ENCODE data around the gene ADIPOQ.
"Not testable (repeated sequence)": the region's sequence is repeated elsewhere in the genome, so short reads cannot be mapped to it uniquely, and the experiment has no call there.

Gene ADIPOQ

GRCh38 chr3:186873796-186874195 lies 31.3 kb downstream of the ADIPOQ start:
- DNase-seq = not testable (repeated sequence)

GRCh38 chr3:186874216-186874615 lies 31.7 kb downstream of the ADIPOQ start:
- DNase-seq = not testable (repeated sequence)

GRCh38 chr3:186874841-186875240 lies 32.3 kb downstream of the ADIPOQ start:
- DNase-seq = not testable (repeated sequence)

- no peak for DNase-seq
Observed at GRCh38 chr3:186875708-186876107, 33.2 kb downstream of the ADIPOQ start.

GRCh38 chr3:186879781-186880180 lies 37.3 kb downstream of the ADIPOQ start:
- no peak for DNase-seq

- DNase-seq = no peak
Observed at GRCh38 chr3:186880406-186880805, 37.9 kb downstream of the ADIPOQ start.

GRCh38 chr3:186882150-186882524 lies 39.6 kb downstream of the ADIPOQ start:
- DNase-seq = no peak

GRCh38 chr3:186882881-186883685 lies 40.6 kb downstream of the ADIPOQ start:
- no peak for DNase-seq

- DNase-seq = no peak
Observed at GRCh38 chr3:186883686-186884058, 41.2 kb downstream of the ADIPOQ start.

GRCh38 chr3:186884868-186885267 lies 42.4 kb downstream of the ADIPOQ start:
- DNase-seq = not testable (repeated sequence)

GRCh38 chr3:186886202-186886981 lies 43.9 kb downstream of the ADIPOQ start:
- no peak for DNase-seq

GRCh38 chr3:186887507-186887938 lies 45.0 kb downstream of the ADIPOQ start:
- DNase-seq = not testable (repeated sequence)

- peak; percentile 5 for DNase-seq
Observed at GRCh38 chr3:186888569-186888968, 46.1 kb downstream of the ADIPOQ start.

- DNase-seq = not testable (repeated sequence)
Observed at GRCh38 chr3:186889698-186890097, 47.2 kb downstream of the ADIPOQ start.

GRCh38 chr3:186890911-186891310 lies 48.4 kb downstream of the ADIPOQ start:
- DNase-seq = no peak

- DNase-seq = not testable (repeated sequence)
Observed at GRCh38 chr3:186893071-186893470, 50.6 kb downstream of the ADIPOQ start.

- DNase-seq = no peak
Observed at GRCh38 chr3:186895406-186895805, 52.9 kb downstream of the ADIPOQ start.

- DNase-seq = no peak
Observed at GRCh38 chr3:186896006-186896405, 53.5 kb downstream of the ADIPOQ start.

- no peak for DNase-seq
Observed at GRCh38 chr3:186896875-186897274, 54.4 kb downstream of the ADIPOQ start.

GRCh38 chr3:186901135-186901734 lies 58.7 kb downstream of the ADIPOQ start:
- no peak for DNase-seq

GRCh38 chr3:186902154-186902553 lies 59.6 kb downstream of the ADIPOQ start:
- DNase-seq = no peak

- no peak for DNase-seq
Observed at GRCh38 chr3:186902713-186903112, 60.2 kb downstream of the ADIPOQ start.

GRCh38 chr3:186903676-186904075 lies 61.2 kb downstream of the ADIPOQ start:
- not testable (repeated sequence) for DNase-seq

- not testable (repeated sequence) for DNase-seq
Observed at GRCh38 chr3:186907075-186907474, 64.6 kb downstream of the ADIPOQ start.
